ENCODE measurements around the gene EML1. TPM values are rescaled to one million over a fixed set of nuclear protein-coding genes. Genes with fewer than 3 reads are reported as not detected.

Gene EML1
- total RNA-seq, 4 donors from 2014 or later: 12.5 to 19.1 (median 16.6) TPM

GRCh38 chr14:99749142-99749541 is 44.1 kb upstream of the EML1 start:
- no peak for ATAC-seq
- H3K4me1 ChIP-seq: peaks cover 38 to 46% of the 10 kb centered on the region in 2 donors
- no peaks in the 10 kb centered on the region for H3K27me3 ChIP-seq
- intact Hi-C loops (cut with DNase I; ENCODE audit: low total_unique reads) (no loop called here), in situ Hi-C loops (cut with MboI; ENCODE audit: low sequenced_read_pairs in 4 of 4) (no loop called here)
- no peaks in the 10 kb centered on the region for H3K9me3 ChIP-seq
- H3K27ac ChIP-seq: peak overlapping the region in 1 of 4 donors; percentile 41
- H3K36me3 ChIP-seq: no peaks in the 10 kb centered on the region
- DNase-seq: no peak
- H3K4me3 ChIP-seq: no peak overlapping the region
- TF ChIP-seq POLR2A (IDR thresholded peaks at IDR 0.05): no peak
- peak in 1 of 5 experiments; percentile 22 for TF ChIP-seq CTCF (IDR thresholded peaks at IDR 0.05 in 4 of 5, conservative IDR thresholded peaks at IDR 0.05 in 1 of 5)

- H3K36me3 ChIP-seq: no peaks in the 10 kb centered on the region
- in situ Hi-C loops (cut with MboI; ENCODE audit: low sequenced_read_pairs in 4 of 4) (no loop called here), intact Hi-C loops (cut with DNase I; ENCODE audit: low total_unique reads) (no loop called here)
- H3K4me1 ChIP-seq: peaks cover 44 to 47% of the 10 kb centered on the region in 2 donors
- peak overlapping the region in 3 of 4 donors; percentile 10 to 41 (median 20) for H3K27ac ChIP-seq
- TF ChIP-seq CTCF (IDR thresholded peaks at IDR 0.05 in 4 of 5, conservative IDR thresholded peaks at IDR 0.05 in 1 of 5) (no peak), POLR2A (IDR thresholded peaks at IDR 0.05) (no peak)
- H3K27me3 ChIP-seq: no peaks in the 10 kb centered on the region
- ATAC-seq (no peak), DNase-seq (no peak)
- peak overlapping the region in 3 of 4 donors; percentile 7 to 30 (median 24) for H3K4me3 ChIP-seq
- H3K9me3 ChIP-seq: no peaks in the 10 kb centered on the region
Observed at GRCh38 chr14:99749763-99750715, 43.2 kb upstream of the EML1 start.

GRCh38 chr14:99750746-99751450 is 42.3 kb upstream of the EML1 start:
- intact Hi-C loops (cut with DNase I; ENCODE audit: low total_unique reads): no loop called here
- ATAC-seq: no peak
- H3K9me3 ChIP-seq: no peaks in the 10 kb centered on the region
- no peaks in the 10 kb centered on the region for H3K27me3 ChIP-seq
- no peak for DNase-seq
- no peak overlapping the region for H3K4me3 ChIP-seq
- in situ Hi-C loops (cut with MboI; ENCODE audit: low sequenced_read_pairs in 4 of 4): no loop called here
- no peaks in the 10 kb centered on the region for H3K36me3 ChIP-seq
- peaks cover 48 to 55% of the 10 kb centered on the region in 2 donors for H3K4me1 ChIP-seq
- TF ChIP-seq CTCF (IDR thresholded peaks at IDR 0.05 in 4 of 5, conservative IDR thresholded peaks at IDR 0.05 in 1 of 5) (no peak), POLR2A (IDR thresholded peaks at IDR 0.05) (no peak)
- H3K27ac ChIP-seq: no peak overlapping the region

GRCh38 chr14:99751539-99752485 is 41.4 kb upstream of the EML1 start:
- Histone ChIP-seq H3K36me3 (no peaks in the 10 kb centered on the region), H3K4me3 (no peak overlapping the region), H3K9me3 (no peaks in the 10 kb centered on the region), H3K4me1 (peaks cover 52 to 57% of the 10 kb centered on the region in 2 donors), H3K27me3 (no peaks in the 10 kb centered on the region), H3K27ac (peak overlapping the region in 3 of 4 donors; percentile 37 to 53 (median 37))
- no peak for ATAC-seq
- TF ChIP-seq CTCF (IDR thresholded peaks at IDR 0.05 in 4 of 5, conservative IDR thresholded peaks at IDR 0.05 in 1 of 5) (no peak), POLR2A (IDR thresholded peaks at IDR 0.05) (no peak)
- in situ Hi-C loops (cut with MboI; ENCODE audit: low sequenced_read_pairs in 4 of 4): no loop called here
- intact Hi-C loops (cut with DNase I; ENCODE audit: low total_unique reads): no loop called here
- no peak for DNase-seq

All from gastrocnemius medialis (tissue), 4 donors.